Measurements from ENCODE around the gene ROR1.

DNA sequence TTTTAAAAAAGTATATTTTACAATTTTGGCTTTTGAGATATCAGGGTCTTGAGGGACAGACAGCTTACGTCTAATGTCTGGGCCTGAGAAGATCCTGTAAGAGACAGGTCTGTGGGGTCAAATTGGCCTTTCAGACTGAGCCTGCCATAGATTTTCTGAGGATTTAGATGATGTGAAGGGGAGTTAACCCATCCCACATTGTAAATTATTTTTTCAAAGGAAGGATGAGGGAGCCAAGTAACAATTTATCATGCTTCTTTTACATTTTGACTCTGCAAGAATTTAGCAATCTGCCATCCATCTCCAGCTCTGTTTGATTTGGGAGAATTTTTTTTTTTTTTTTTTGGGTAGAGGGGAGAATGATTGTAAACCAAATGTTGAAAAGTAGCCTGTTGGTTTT, 160.9 kb downstream of the ROR1 start:
- no peak for TF ChIP-seq EZH2 (IDR thresholded peaks at IDR 0.05; ENCODE audit: borderline replicate concordance, low read depth, low read length, severe bottlenecking)
- TF ChIP-seq, protein P1, sequence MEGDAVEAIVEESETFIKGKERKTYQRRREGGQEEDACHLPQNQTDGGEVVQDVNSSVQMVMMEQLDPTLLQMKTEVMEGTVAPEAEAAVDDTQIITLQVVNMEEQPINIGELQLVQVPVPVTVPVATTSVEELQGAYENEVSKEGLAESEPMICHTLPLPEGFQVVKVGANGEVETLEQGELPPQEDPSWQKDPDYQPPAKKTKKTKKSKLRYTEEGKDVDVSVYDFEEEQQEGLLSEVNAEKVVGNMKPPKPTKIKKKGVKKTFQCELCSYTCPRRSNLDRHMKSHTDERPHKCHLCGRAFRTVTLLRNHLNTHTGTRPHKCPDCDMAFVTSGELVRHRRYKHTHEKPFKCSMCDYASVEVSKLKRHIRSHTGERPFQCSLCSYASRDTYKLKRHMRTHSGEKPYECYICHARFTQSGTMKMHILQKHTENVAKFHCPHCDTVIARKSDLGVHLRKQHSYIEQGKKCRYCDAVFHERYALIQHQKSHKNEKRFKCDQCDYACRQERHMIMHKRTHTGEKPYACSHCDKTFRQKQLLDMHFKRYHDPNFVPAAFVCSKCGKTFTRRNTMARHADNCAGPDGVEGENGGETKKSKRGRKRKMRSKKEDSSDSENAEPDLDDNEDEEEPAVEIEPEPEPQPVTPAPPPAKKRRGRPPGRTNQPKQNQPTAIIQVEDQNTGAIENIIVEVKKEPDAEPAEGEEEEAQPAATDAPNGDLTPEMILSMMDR (IDR thresholded peaks at IDR 0.05; ENCODE audit: extremely low read depth in 1 of 2, insufficient read depth in 1 of 2, low read depth in 1 of 2, low read length in 2 of 2): no peak
- TF ChIP-seq POLR2A (IDR thresholded peaks at IDR 0.05; ENCODE audit: low read depth, low read length): no peak
- TF ChIP-seq, protein P2, sequence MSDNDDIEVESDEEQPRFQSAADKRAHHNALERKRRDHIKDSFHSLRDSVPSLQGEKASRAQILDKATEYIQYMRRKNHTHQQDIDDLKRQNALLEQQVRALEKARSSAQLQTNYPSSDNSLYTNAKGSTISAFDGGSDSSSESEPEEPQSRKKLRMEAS (IDR thresholded peaks at IDR 0.05; ENCODE audit: insufficient read depth, insufficient read length): no peak

All from endothelial cell of umbilical vein (primary cell).